Fibroblast of lung (primary cell): ENCODE data around the gene CHST8. TPM values are rescaled to one million over a fixed set of nuclear protein-coding genes. Genes with fewer than 3 reads are reported as not detected.

Source experiments
- DNase-seq, 2 donors: peaks; one replicate each; pipeline versions ENCODE4 v3.0.0 to v3.0.0-alpha.2; 2010; ENCODE audit warnings: low read depth in 2 of 2
- H2AFZ ChIP-seq: 2 replicates; pipeline ENCODE4 v1.5.1; 2012; ENCODE audit warnings: low read length, control low read depth, inconsistent platforms
- H3K27ac ChIP-seq: 2 replicates; pipeline ENCODE4 v1.5.1; 2011; ENCODE audit warnings: low read length, control low read depth; ENCODE audit not compliant: insufficient read depth
- H3K27me3 ChIP-seq: 2 replicates; pipeline ENCODE4 v1.5.1; 2011; ENCODE audit warnings: mild to moderate bottlenecking, low read length; ENCODE audit not compliant: control insufficient read depth, insufficient read depth
- H3K36me3 ChIP-seq: 2 replicates; pipeline ENCODE4 v1.5.1; 2011; ENCODE audit warnings: low read length; ENCODE audit not compliant: control insufficient read depth, insufficient read depth
- H3K4me1 ChIP-seq: 2 replicates; pipeline ENCODE4 v1.5.1; 2011; ENCODE audit warnings: low read length; ENCODE audit not compliant: control insufficient read depth, insufficient read depth; ENCODE audit errors: extremely low read depth
- H3K4me2 ChIP-seq: 2 replicates; pipeline ENCODE4 v1.5.1; 2011; ENCODE audit warnings: low read length, control low read depth; ENCODE audit not compliant: insufficient read depth; ENCODE audit errors: extremely low read depth
- H3K4me3 ChIP-seq, 4 experiments: fragments of 200-600 bp in 1 of 4; sonication (generic) in 1 of 4; replicated peaks in 1 of 4; 2 replicates each; pipeline ENCODE4 v1.5.1; 2011 to 2016; ENCODE audit warnings: low read length in 4 of 4, low read depth in 3 of 4, mild to moderate bottlenecking in 3 of 4, control low read depth in 2 of 4, inconsistent platforms in 1 of 4, mixed read lengths in 1 of 4; ENCODE audit not compliant: insufficient read depth in 1 of 4; ENCODE audit errors: control extremely low read depth in 1 of 4
- H3K79me2 ChIP-seq: 2 replicates; pipeline ENCODE4 v1.5.1; 2012; ENCODE audit warnings: mild to moderate bottlenecking, low read length, inconsistent platforms; ENCODE audit not compliant: control insufficient read depth, insufficient read depth
- H3K9ac ChIP-seq: 2 replicates; pipeline ENCODE4 v1.5.1; 2011; ENCODE audit warnings: mild to moderate bottlenecking, low read length, control low read depth; ENCODE audit not compliant: insufficient read depth
- H3K9me3 ChIP-seq: 2 replicates; pipeline ENCODE4 v1.5.1; 2012; ENCODE audit warnings: low read depth, low read length; ENCODE audit not compliant: control insufficient read depth, insufficient read depth
- H4K20me1 ChIP-seq: 2 replicates; pipeline ENCODE4 v1.5.1; 2011; ENCODE audit warnings: low read length; ENCODE audit not compliant: control insufficient read depth, insufficient read depth; ENCODE audit errors: extremely low read depth
- CTCF ChIP-seq, 2 donors: IDR thresholded peaks in 1 of 2; conservative IDR thresholded peaks in 1 of 2; 1 replicate in 1 of 2; 2 replicates in 1 of 2; pipeline ENCODE4 v1.5.1; 2011 to 2012; ENCODE audit warnings: low read length in 2 of 2, control low read depth in 1 of 2, inconsistent platforms in 1 of 2, low read depth in 1 of 2, mild to moderate bottlenecking in 1 of 2
- EZH2 ChIP-seq: IDR thresholded peaks from 2 replicates; pipeline ENCODE4 v1.5.1; 2012; ENCODE audit warnings: low read length, control low read depth, mild to moderate bottlenecking; ENCODE audit errors: missing control alignments
- polyA plus RNA-seq, 2 donors: library from polyadenylated mRNA; depleted of rRNA in 1 of 2; stranded (reverse) in 1 of 2; unstranded in 1 of 2; fragments of >200 nt; gene quantifications; 2 replicates each; pipeline ENCODE4 v1.2.1, GENCODE V29; 2011 to 2012; ENCODE audit warnings: missing spikeins in 1 of 2
- total RNA-seq: library from RNA; depleted of rRNA; stranded (reverse); fragments of >200 nt; gene quantifications from 2 replicates; pipeline ENCODE4 v1.2.1, GENCODE V29; 2014

CHST8 gene
- total and polyA plus RNA-seq, 2 donors (not counting 1 experiment from before 2014, with no cell fraction given) = not detected

DNA sequence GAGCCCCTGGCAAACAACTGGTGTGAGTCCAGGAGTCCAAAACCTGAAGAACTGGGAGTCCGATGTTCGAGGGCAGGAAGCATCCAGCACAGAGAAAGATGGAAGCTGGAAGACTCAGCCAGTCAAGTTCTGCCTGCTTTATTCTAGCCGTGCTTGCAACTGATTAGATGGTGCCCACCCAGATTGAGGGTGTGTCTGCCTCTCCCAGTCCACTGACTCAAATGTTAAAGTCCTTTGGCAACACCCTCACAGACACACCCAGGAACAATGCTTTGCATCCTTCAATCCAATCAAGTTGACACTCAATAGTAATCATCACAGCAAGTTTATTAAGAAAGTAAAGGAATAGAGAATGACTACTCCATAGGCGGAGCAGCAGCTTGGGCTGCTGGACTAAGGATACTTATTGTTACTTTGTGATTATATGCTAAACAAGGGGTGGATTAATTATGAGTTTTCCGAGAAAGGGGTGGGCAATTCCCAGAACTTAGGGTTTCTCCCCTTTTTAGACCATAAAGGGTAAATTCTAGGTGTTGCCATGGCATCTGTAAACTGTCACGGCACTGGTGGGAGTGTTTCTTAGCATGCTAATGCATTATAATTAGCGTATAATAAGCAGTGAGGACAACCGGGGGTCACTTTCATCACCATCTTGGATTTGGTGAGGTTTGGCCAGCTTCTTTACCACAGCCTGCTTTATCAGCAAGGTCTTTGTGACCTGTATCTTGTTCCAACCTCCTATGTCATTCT, 109.3 kb downstream of the CHST8 start:
- H2AFZ ChIP-seq = no peak overlapping the region
- no peaks in the 10 kb centered on the region for H3K27me3 ChIP-seq
- no peaks in the 10 kb centered on the region for H4K20me1 ChIP-seq
- H3K9ac ChIP-seq = no peak overlapping the region
- no peak overlapping the region for H3K4me2 ChIP-seq
- H3K36me3 ChIP-seq = no peaks in the 10 kb centered on the region
- no peak overlapping the region for H3K27ac ChIP-seq
- TF ChIP-seq EZH2 (no peak), CTCF (conservative IDR thresholded peaks at IDR 0.05 in 1 of 2, IDR thresholded peaks at IDR 0.05 in 1 of 2; ENCODE audit: low read depth in 1 of 2, low read length in 2 of 2) (no peak)
- no peak overlapping the region for H3K4me3 ChIP-seq
- no peaks in the 10 kb centered on the region for H3K9me3 ChIP-seq
- no peak for DNase-seq
- H3K79me2 ChIP-seq = no peaks in the 10 kb centered on the region
- H3K4me1 ChIP-seq = no peaks in the 10 kb centered on the region

- H3K9me3 ChIP-seq = no peaks in the 10 kb centered on the region
- TF ChIP-seq EZH2 (no peak), CTCF (conservative IDR thresholded peaks at IDR 0.05 in 1 of 2, IDR thresholded peaks at IDR 0.05 in 1 of 2; ENCODE audit: low read depth in 1 of 2, low read length in 2 of 2) (no peak)
- H4K20me1 ChIP-seq = no peaks in the 10 kb centered on the region
- H3K4me2 ChIP-seq = no peak overlapping the region
- no peak overlapping the region for H2AFZ ChIP-seq
- H3K4me1 ChIP-seq = no peaks in the 10 kb centered on the region
- no peak overlapping the region for H3K9ac ChIP-seq
- no peaks in the 10 kb centered on the region for H3K27me3 ChIP-seq
- H3K27ac ChIP-seq = no peak overlapping the region
- H3K4me3 ChIP-seq = no peak overlapping the region
- no peaks in the 10 kb centered on the region for H3K79me2 ChIP-seq
- DNase-seq = no peak
- H3K36me3 ChIP-seq = no peaks in the 10 kb centered on the region
Measured at GRCh38 chr19:33731881-33732280, 110.1 kb downstream of the CHST8 start.

DNA sequence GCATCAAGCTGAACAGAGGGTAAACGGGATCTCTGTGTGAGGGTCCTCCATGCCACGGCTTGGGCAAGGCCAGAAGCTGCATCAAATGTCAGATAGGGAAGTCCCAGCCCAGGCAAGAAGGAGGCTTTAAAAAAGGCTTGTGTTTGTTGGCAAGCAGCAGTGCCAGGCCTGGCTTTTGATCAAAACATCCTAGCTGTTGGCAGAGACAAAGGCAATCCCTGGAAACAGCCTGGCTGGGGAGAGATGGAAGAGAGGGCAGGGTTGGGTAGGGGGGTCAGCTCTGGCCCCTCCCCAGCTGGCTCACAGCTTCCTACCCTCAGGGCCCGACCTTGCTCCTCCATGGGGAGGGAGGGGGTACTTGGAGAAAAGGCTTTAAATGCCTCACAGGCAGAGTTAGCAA, 113.2 kb downstream of the CHST8 start:
- H2AFZ ChIP-seq = no peak overlapping the region
- no peak for DNase-seq
- no peak overlapping the region for H3K4me2 ChIP-seq
- no peak for TF ChIP-seq CTCF (conservative IDR thresholded peaks at IDR 0.05 in 1 of 2, IDR thresholded peaks at IDR 0.05 in 1 of 2; ENCODE audit: low read depth in 1 of 2, low read length in 2 of 2)
- no peak for TF ChIP-seq EZH2
- no peaks in the 10 kb centered on the region for H4K20me1 ChIP-seq
- no peaks in the 10 kb centered on the region for H3K36me3 ChIP-seq
- H3K9ac ChIP-seq = no peak overlapping the region
- H3K27ac ChIP-seq = no peak overlapping the region
- H3K4me3 ChIP-seq = no peak overlapping the region
- no peaks in the 10 kb centered on the region for H3K9me3 ChIP-seq
- no peaks in the 10 kb centered on the region for H3K79me2 ChIP-seq
- H3K27me3 ChIP-seq = no peaks in the 10 kb centered on the region
- no peaks in the 10 kb centered on the region for H3K4me1 ChIP-seq
